ENCODE data around the gene SLC39A7.

The SLC39A7 gene

GRCh38 chr6:33171016-33171879 is 29.4 kb upstream of the SLC39A7 start:
- no peak for DNase-seq

GRCh38 chr6:33171880-33172687 is 28.6 kb upstream of the SLC39A7 start:
- no peak for DNase-seq

GRCh38 chr6:33172688-33173534 is 27.8 kb upstream of the SLC39A7 start:
- DNase-seq: no peak

- DNase-seq: no peak
Observed at GRCh38 chr6:33173535-33174180, 27.0 kb upstream of the SLC39A7 start.

- DNase-seq: no peak
Observed at GRCh38 chr6:33174784-33175183, 25.9 kb upstream of the SLC39A7 start.

GRCh38 chr6:33175436-33176069 is 25.1 kb upstream of the SLC39A7 start:
- DNase-seq: no peak

- no peak for DNase-seq
Observed at GRCh38 chr6:33176906-33177305, 23.8 kb upstream of the SLC39A7 start.

- no peak for DNase-seq
Observed at GRCh38 chr6:33177552-33178446, 22.9 kb upstream of the SLC39A7 start.

GRCh38 chr6:33178755-33179475 is 21.8 kb upstream of the SLC39A7 start:
- DNase-seq: no peak

- no peak for DNase-seq
Observed at GRCh38 chr6:33181141-33181540, 19.5 kb upstream of the SLC39A7 start.

- no peak for DNase-seq
Observed at GRCh38 chr6:33183071-33183683, 17.5 kb upstream of the SLC39A7 start.

GRCh38 chr6:33185190-33185589 is 15.5 kb upstream of the SLC39A7 start:
- DNase-seq: no peak

- no peak for DNase-seq
Observed at GRCh38 chr6:33185654-33186187, 14.9 kb upstream of the SLC39A7 start.

- no peak for DNase-seq
Observed at GRCh38 chr6:33187809-33188208, 12.9 kb upstream of the SLC39A7 start.

GRCh38 chr6:33189164-33189563 is 11.5 kb upstream of the SLC39A7 start:
- DNase-seq: no peak

- no peak for DNase-seq
Observed at GRCh38 chr6:33189625-33190448, 10.8 kb upstream of the SLC39A7 start.

GRCh38 chr6:33190504-33191107 is 10.1 kb upstream of the SLC39A7 start:
- no peak for DNase-seq
